ENCODE data around the gene NHS. TPM values are rescaled to one million over a fixed set of nuclear protein-coding genes. Genes with fewer than 3 reads are reported as not detected.

NHS gene
- total and polyA plus RNA-seq, 2 of the 4 experiments (the other 2 are of a cell fraction) = 0.36 to 0.90 TPM

DNA sequence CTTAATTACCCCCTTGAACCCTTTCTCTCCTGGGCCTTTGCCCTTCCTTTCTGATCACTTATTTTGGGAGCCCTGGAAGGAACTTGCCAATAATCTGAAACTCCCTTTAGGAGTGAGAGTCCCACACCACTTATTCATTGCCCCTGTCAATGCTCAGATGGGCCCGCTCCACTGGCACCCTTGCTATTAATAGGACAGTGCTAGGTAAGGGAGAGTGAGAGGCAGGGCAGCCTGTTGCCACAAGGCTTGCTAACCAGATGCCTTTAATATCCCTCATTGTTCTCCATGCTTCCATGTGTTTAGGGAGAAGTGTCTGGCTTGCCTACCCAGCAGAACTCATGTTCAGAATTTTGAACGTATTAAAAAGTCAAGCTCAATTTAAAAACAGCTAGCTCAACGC lies 1.7 kb upstream of the NHS start:
- Histone ChIP-seq H3K27ac (ENCODE audit: insufficient read depth, low read length) (no peak overlapping the region), H2AFZ (replicated peaks; ENCODE audit: low read length, poor library complexity) (no peak overlapping the region), H3K36me3 (ENCODE audit: control insufficient read depth, insufficient read depth, low read length) (no peaks in the 10 kb centered on the region), H3K23ac (ENCODE audit: low read depth, low read length) (no peak overlapping the region), H2BK120ac (ENCODE audit: low read depth, low read length) (no peak overlapping the region), H4K20me1 (ENCODE audit: insufficient read depth, low read length) (no peaks in the 10 kb centered on the region; the same call in 1 of the 2 replicates), H4K91ac (ENCODE audit: insufficient read depth, low read depth, low read length) (no peak overlapping the region), H3K4me1 (ENCODE audit: control insufficient read depth, insufficient read depth, low read length) (no peaks in the 10 kb centered on the region), H3K18ac (ENCODE audit: low read depth, low read length) (no peak overlapping the region), H2AK5ac (ENCODE audit: low read depth, low read length) (no peak overlapping the region), H3K56ac (ENCODE audit: extremely low read depth, insufficient read depth, low read length) (no peak overlapping the region), H3K9ac (ENCODE audit: low read depth, low read length) (no peak overlapping the region), H3K27me3 (ENCODE audit: control insufficient read depth, insufficient read depth, low read length) (peaks cover 7% of the 10 kb centered on the region), H3K14ac (replicated peaks; ENCODE audit: low read depth, low read length) (no peak overlapping the region), H3K9me3 (ENCODE audit: control insufficient read depth, insufficient read depth, low read length) (no peaks in the 10 kb centered on the region), H2BK5ac (ENCODE audit: low read depth, low read length, poor library complexity, severe bottlenecking) (no peak overlapping the region), H4K8ac (ENCODE audit: low read depth in 2 of 2, low read length in 2 of 2) (no peak overlapping the region), H4K5ac (ENCODE audit: low read depth, low read length) (no peak overlapping the region), H2BK15ac (ENCODE audit: low read depth, low read length) (no peak overlapping the region), H2AK9ac (replicated peaks; ENCODE audit: low read depth, low read length, poor library complexity) (no peak overlapping the region), H3K4me2 (ENCODE audit: low read depth, low read length) (no peak overlapping the region), H3K4me3 (ENCODE audit: insufficient read depth, low read depth, low read length) (no peak overlapping the region), H3K4ac (ENCODE audit: low read depth, low read length) (no peak overlapping the region), H2BK20ac (ENCODE audit: low read depth, low read length) (no peak overlapping the region), H3K79me1 (ENCODE audit: low read depth in 1 of 2, low read length in 2 of 2) (no peaks in the 10 kb centered on the region; a peak in 1 of 4 replicates), H3K9me1 (ENCODE audit: insufficient read depth, low read length) (no peaks in the 10 kb centered on the region)
- intact Hi-C loops (cut with micrococcal nuclease) (no loop called here), dilution Hi-C loops (cut with HindIII; ENCODE audit: low sequenced_read_pairs, unreplicated experiment) (no loop called here), in situ Hi-C loops (cut with MboI; ENCODE audit: low sequenced_read_pairs) (loop anchor here (10.0 kb wide), 1 partner anchor 151 kb away; no protein-coding TSS in a partner anchor)
- ChIA-PET CTCF (no interaction called here), POLR2A (ENCODE audit: unreplicated experiment) (no interaction called here)
- ATAC-seq (ENCODE audit: low read depth) = no peak
- no TSS peak for BruUV-seq (replicated peaks)
- no peak for TF ChIP-seq CHD1 (IDR thresholded peaks at IDR 0.05; ENCODE audit: low read depth, low read length)
- no peak for TF ChIP-seq MAZ (IDR thresholded peaks at IDR 0.05; ENCODE audit: borderline replicate concordance, low read depth, low read length)
- no peak for TF ChIP-seq MXI1 (IDR thresholded peaks at IDR 0.05; ENCODE audit: borderline replicate concordance, low read depth, low read length)
- TF ChIP-seq, protein P1, sequence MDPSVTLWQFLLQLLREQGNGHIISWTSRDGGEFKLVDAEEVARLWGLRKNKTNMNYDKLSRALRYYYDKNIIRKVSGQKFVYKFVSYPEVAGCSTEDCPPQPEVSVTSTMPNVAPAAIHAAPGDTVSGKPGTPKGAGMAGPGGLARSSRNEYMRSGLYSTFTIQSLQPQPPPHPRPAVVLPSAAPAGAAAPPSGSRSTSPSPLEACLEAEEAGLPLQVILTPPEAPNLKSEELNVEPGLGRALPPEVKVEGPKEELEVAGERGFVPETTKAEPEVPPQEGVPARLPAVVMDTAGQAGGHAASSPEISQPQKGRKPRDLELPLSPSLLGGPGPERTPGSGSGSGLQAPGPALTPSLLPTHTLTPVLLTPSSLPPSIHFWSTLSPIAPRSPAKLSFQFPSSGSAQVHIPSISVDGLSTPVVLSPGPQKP (IDR thresholded peaks at IDR 0.05; ENCODE audit: borderline replicate concordance, low read depth, low read length) = no peak
- TF ChIP-seq RAD21 (IDR thresholded peaks at IDR 0.05; ENCODE audit: low read length) = no peak
- TF ChIP-seq POLR2A (IDR thresholded peaks at IDR 0.05; ENCODE audit: low read depth, low read length) = no peak
- no peak for TF ChIP-seq SMC3 (IDR thresholded peaks at IDR 0.05; ENCODE audit: low read depth, low read length)
- no peak for TF ChIP-seq FOS (IDR thresholded peaks at IDR 0.05; ENCODE audit: low read depth, low read length)
- TF ChIP-seq NFE2L2 (IDR thresholded peaks at IDR 0.05; ENCODE audit: low read depth, low read length) = no peak
- no peak for TF ChIP-seq RCOR1 (IDR thresholded peaks at IDR 0.05; ENCODE audit: insufficient replicate concordance, low read length)
- TF ChIP-seq BHLHE40 (IDR thresholded peaks at IDR 0.05; ENCODE audit: low read depth, low read length) = no peak
- no peak for TF ChIP-seq CEBPB (IDR thresholded peaks at IDR 0.05; ENCODE audit: low read depth, low read length)
- TF ChIP-seq, protein P2, sequence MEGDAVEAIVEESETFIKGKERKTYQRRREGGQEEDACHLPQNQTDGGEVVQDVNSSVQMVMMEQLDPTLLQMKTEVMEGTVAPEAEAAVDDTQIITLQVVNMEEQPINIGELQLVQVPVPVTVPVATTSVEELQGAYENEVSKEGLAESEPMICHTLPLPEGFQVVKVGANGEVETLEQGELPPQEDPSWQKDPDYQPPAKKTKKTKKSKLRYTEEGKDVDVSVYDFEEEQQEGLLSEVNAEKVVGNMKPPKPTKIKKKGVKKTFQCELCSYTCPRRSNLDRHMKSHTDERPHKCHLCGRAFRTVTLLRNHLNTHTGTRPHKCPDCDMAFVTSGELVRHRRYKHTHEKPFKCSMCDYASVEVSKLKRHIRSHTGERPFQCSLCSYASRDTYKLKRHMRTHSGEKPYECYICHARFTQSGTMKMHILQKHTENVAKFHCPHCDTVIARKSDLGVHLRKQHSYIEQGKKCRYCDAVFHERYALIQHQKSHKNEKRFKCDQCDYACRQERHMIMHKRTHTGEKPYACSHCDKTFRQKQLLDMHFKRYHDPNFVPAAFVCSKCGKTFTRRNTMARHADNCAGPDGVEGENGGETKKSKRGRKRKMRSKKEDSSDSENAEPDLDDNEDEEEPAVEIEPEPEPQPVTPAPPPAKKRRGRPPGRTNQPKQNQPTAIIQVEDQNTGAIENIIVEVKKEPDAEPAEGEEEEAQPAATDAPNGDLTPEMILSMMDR (conservative IDR thresholded peaks at IDR 0.05; ENCODE audit: low read depth, low read length) = no peak
- no peak for TF ChIP-seq MAFK (IDR thresholded peaks at IDR 0.05; ENCODE audit: low read depth, low read length)
- TF ChIP-seq RFX5 (IDR thresholded peaks at IDR 0.05; ENCODE audit: low read depth, low read length) = no peak
- TF ChIP-seq, protein P3, sequence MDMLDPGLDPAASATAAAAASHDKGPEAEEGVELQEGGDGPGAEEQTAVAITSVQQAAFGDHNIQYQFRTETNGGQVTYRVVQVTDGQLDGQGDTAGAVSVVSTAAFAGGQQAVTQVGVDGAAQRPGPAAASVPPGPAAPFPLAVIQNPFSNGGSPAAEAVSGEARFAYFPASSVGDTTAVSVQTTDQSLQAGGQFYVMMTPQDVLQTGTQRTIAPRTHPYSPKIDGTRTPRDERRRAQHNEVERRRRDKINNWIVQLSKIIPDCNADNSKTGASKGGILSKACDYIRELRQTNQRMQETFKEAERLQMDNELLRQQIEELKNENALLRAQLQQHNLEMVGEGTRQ (IDR thresholded peaks at IDR 0.05; ENCODE audit: low read depth, low read length) = no peak
- DNase-seq = no peak
- WGBS, 2 experiments (ENCODE audit: extremely low coverage in 2 of 2, insufficient read length in 1 of 2) = no CpG with 5 or more reads among the region's 3 CpGs
